Activated CD4-positive, alpha-beta T cell treated with anti-CD3 and anti-CD28 coated beads, Interleukin-2, amount 50 U/mL, for 16 hours (primary cell): ENCODE measurements around the gene MKKS.

Experiments
- DNase-seq: peaks from one replicate; pipeline ENCODE4 v3.0.0-alpha.2; 2020

MKKS gene

GRCh38 chr20:10433623-10434466 lies at the start of gene MKKS:
Gene MKKS, minus strand, starts transcription at chr20:10434222. Its CDS starts 20,708 bp downstream, at chr20:10413514.
- peak; percentile 87 for DNase-seq

GRCh38 chr20:10483691-10484090 lies 49.7 kb upstream of the MKKS start:
- DNase-seq = no peak

- DNase-seq = no peak
Measured at GRCh38 chr20:10481676-10482075, 47.7 kb upstream of the MKKS start.

GRCh38 chr20:10478930-10479329 lies 44.9 kb upstream of the MKKS start:
- no peak for DNase-seq

- DNase-seq = peak; percentile 57
Measured at GRCh38 chr20:10478205-10478604, 44.2 kb upstream of the MKKS start.

- peak; percentile 50 for DNase-seq
Measured at GRCh38 chr20:10476319-10476724, 42.3 kb upstream of the MKKS start.

- peak; percentile 14 for DNase-seq
Measured at GRCh38 chr20:10475225-10475624, 41.2 kb upstream of the MKKS start.

GRCh38 chr20:10474606-10475184 lies 40.7 kb upstream of the MKKS start:
- no peak for DNase-seq

- no peak for DNase-seq
Measured at GRCh38 chr20:10472871-10473270, 38.8 kb upstream of the MKKS start.

GRCh38 chr20:10470276-10470675 lies 36.3 kb upstream of the MKKS start:
- DNase-seq = no peak

- peak; percentile 50 for DNase-seq
Measured at GRCh38 chr20:10469599-10469998, 35.6 kb upstream of the MKKS start.

GRCh38 chr20:10469056-10469455 lies 35.0 kb upstream of the MKKS start:
- DNase-seq = no peak

GRCh38 chr20:10468340-10468845 lies 34.4 kb upstream of the MKKS start:
- no peak for DNase-seq

GRCh38 chr20:10467681-10468339 lies 33.8 kb upstream of the MKKS start:
- DNase-seq = no peak

- DNase-seq = no peak
Measured at GRCh38 chr20:10466855-10467254, 32.8 kb upstream of the MKKS start.

GRCh38 chr20:10466325-10466724 lies 32.3 kb upstream of the MKKS start:
- no peak for DNase-seq

GRCh38 chr20:10465135-10465534 lies 31.1 kb upstream of the MKKS start:
- no peak for DNase-seq

GRCh38 chr20:10463622-10464021 lies 29.6 kb upstream of the MKKS start:
- no peak for DNase-seq

GRCh38 chr20:10462516-10462915 lies 28.5 kb upstream of the MKKS start:
- DNase-seq = no peak

- no peak for DNase-seq
Measured at GRCh38 chr20:10461495-10461894, 27.5 kb upstream of the MKKS start.

- no peak for DNase-seq
Measured at GRCh38 chr20:10454151-10454750, 20.2 kb upstream of the MKKS start.

- DNase-seq = peak; percentile 54
Measured at GRCh38 chr20:10453241-10453640, 19.2 kb upstream of the MKKS start.

- no peak for DNase-seq
Measured at GRCh38 chr20:10449270-10449669, 15.2 kb upstream of the MKKS start.
